HFFc6 (cell line): Measurements from ENCODE around the gene DST. TPM values are rescaled to one million over a fixed set of nuclear protein-coding genes. Genes with fewer than 3 reads are reported as not detected.
A peak's percentile ranks its signal among the peaks of the same experiment; 100 is the strongest.

Experiments used
- DNase-seq: peaks from one replicate; pipeline ENCODE4 v3.0.0-alpha.2; 2018
- H3K27ac Mint-ChIP-seq: 2 replicates; pipeline ENCODE4 v1.8.0; 2020; ENCODE audit warnings: mild to moderate bottlenecking, mixed read lengths
- H3K27me3 Mint-ChIP-seq: 2 replicates; pipeline ENCODE4 v1.8.0; 2021; ENCODE audit warnings: mild to moderate bottlenecking, moderate library complexity, mixed read lengths; ENCODE audit not compliant: insufficient read depth
- H3K36me3 Mint-ChIP-seq: 2 replicates; pipeline ENCODE4 v1.8.0; 2021; ENCODE audit warnings: low read depth, mixed read lengths
- H3K4me1 Mint-ChIP-seq: 2 replicates; pipeline ENCODE4 v1.8.0; 2020; ENCODE audit warnings: low read depth, mixed read lengths
- H3K4me3 Mint-ChIP-seq: 2 replicates; pipeline ENCODE4 v1.8.0; 2020; ENCODE audit warnings: mild to moderate bottlenecking, moderate library complexity, mixed read lengths
- H3K9me3 Mint-ChIP-seq: 2 replicates; pipeline ENCODE4 v1.8.0; 2020; ENCODE audit warnings: mild to moderate bottlenecking, mixed read lengths
- total RNA-seq, 6 experiments: library from RNA; stranded (reverse); fragmentation: NEBNext Ultra II Directional; extraction: Animal tissue kit (Norgen Biotek cat#: 25700); gene quantifications; 2 replicates in 1 of 6; 3 replicates in 5 of 6; pipeline ENCODE4 v1.2.3, GENCODE V29; 2021
- TF ChIP-seq, protein P1 (sequence below): fragments of 200-600 bp; sonication (generic); IDR thresholded peaks from 2 replicates; pipeline ENCODE4 v1.5.0; 2021; ENCODE audit warnings: antibody characterized with exemption, mild to moderate bottlenecking

Gene DST
- total RNA-seq, 6 experiments from 2014 or later: 246 to 408 (median 279) TPM

DNA sequence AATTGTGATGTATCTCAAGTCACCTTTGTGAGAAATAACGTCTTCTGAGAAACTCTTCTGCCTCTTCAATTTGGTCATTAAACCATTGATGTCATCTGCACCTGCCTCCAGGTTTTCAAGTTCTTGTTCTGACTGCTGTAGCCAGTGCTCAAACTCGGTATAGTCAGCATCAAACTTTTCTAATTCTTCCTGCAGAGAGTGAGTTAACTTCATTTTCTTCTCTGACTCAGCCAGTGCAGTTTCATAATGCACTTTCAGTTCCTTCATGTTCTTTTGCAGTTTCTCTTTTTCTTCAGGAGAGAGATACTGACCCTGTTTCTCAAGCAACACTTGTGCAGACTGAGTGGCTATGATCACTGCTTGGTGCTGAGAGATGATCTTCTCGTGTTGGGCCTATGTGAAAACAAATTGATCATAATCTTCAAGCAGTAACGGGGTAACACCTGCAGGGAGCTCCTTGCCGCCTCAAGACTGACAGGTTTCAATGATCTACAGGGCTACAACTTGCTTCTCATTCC is 48.8 kb downstream of the DST start:
- H3K36me3 Mint-ChIP-seq: peaks cover 63% of the 10 kb centered on the region
- no peaks in the 10 kb centered on the region for H3K9me3 Mint-ChIP-seq
- peak overlapping the region; percentile 57 for H3K27ac Mint-ChIP-seq
- TF ChIP-seq, protein P1, sequence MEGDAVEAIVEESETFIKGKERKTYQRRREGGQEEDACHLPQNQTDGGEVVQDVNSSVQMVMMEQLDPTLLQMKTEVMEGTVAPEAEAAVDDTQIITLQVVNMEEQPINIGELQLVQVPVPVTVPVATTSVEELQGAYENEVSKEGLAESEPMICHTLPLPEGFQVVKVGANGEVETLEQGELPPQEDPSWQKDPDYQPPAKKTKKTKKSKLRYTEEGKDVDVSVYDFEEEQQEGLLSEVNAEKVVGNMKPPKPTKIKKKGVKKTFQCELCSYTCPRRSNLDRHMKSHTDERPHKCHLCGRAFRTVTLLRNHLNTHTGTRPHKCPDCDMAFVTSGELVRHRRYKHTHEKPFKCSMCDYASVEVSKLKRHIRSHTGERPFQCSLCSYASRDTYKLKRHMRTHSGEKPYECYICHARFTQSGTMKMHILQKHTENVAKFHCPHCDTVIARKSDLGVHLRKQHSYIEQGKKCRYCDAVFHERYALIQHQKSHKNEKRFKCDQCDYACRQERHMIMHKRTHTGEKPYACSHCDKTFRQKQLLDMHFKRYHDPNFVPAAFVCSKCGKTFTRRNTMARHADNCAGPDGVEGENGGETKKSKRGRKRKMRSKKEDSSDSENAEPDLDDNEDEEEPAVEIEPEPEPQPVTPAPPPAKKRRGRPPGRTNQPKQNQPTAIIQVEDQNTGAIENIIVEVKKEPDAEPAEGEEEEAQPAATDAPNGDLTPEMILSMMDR: no peak
- peak overlapping the region; percentile 11; the same call in 1 of the 2 replicates for H3K4me3 Mint-ChIP-seq
- H3K4me1 Mint-ChIP-seq: peaks cover 36% of the 10 kb centered on the region
- H3K27me3 Mint-ChIP-seq: peaks cover 20% of the 10 kb centered on the region
- no peak for DNase-seq

DNA sequence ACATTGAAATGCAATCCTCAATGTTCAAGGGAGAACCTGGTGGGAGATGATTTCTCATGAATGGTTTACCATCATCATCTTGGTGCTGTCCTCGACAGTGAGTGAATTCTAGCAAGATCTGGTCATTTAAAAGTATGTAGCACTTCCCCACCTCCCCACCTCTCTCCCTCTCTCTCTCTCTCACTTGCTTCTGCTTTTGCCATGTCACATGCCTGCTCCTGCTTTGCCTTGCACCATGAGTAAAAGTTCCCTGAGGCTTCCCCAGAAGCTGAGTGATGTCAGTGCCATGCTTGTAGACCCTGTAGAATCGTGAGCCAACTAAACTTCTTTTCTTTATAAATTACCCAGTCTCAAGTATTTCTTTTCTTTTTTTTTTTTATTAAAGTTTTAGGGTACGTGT is 60.5 kb downstream of the DST start:
- Mint-ChIP-seq H3K9me3 (peaks cover 5% of the 10 kb centered on the region), H3K27ac (peak overlapping the region; percentile 5; the same call in 1 of the 2 replicates), H3K4me3 (no peak overlapping the region; the same call in 1 of the 2 replicates), H3K27me3 (peaks cover 19% of the 10 kb centered on the region), H3K36me3 (peaks cover 37% of the 10 kb centered on the region), H3K4me1 (peaks cover 30% of the 10 kb centered on the region)
- DNase-seq: no peak
- TF ChIP-seq, protein P1: no peak

DNA sequence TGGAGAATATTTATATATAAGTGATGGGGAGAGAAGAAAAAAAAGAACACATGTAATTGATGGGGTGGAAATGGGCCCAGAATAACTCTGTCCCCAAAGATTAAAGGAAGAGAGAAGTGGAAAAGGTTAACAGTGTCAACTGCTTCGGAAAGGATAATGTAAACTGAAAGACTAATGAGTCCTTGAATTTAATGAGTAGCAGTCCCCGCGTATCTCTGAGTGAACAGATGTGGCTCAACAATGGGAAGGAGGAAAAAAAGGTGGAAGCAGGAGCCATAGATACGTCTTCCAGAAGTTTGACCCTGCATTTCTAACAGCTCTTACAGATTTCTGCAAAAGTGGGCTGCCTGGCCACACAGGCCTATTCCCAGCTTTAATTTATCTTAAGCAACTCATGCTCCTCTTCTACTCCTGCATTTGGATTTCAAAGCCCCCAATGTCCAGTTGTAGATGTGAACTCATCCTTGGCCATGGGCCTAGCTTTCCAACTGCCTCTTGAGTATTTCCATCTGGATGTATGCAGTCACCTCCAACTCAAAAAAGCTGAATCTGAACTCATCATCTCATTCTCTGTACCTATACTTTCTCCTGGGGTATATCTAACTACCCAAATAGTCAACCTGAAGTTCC is 61.3 kb downstream of the DST start:
- Mint-ChIP-seq H3K27ac (peak overlapping the region; percentile 25; the same call in 1 of the 2 replicates), H3K4me1 (peaks cover 30% of the 10 kb centered on the region), H3K36me3 (peaks cover 33% of the 10 kb centered on the region), H3K27me3 (peaks cover 19% of the 10 kb centered on the region), H3K9me3 (peaks cover 5% of the 10 kb centered on the region), H3K4me3 (no peak overlapping the region)
- TF ChIP-seq, protein P1: no peak
- DNase-seq: no peak

DNA sequence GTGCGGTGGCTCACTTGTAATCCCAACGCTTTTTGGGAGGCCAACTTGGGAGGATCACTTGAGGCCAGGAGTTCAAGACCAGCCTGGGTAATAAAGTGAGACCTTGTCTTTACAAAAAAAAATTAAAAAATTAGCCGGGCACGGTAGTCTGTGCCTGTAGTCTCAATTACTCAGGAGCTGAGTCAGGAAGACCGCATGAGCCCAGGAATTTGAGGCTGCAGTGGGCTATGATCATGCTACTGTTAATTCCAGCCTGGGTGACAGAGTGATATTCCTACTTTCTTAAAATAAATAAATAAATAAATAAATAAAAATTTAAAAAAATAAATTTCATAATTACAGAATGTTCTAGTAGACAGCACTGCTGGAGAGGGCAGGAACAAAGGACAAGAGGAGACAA is 62.4 kb downstream of the DST start:
- Mint-ChIP-seq H3K4me1 (peaks cover 30% of the 10 kb centered on the region), H3K9me3 (peaks cover 5% of the 10 kb centered on the region), H3K27me3 (peaks cover 20% of the 10 kb centered on the region), H3K4me3 (no peak overlapping the region; the same call in 1 of the 2 replicates), H3K27ac (no peak overlapping the region), H3K36me3 (peaks cover 41% of the 10 kb centered on the region)
- TF ChIP-seq, protein P1: no peak
- no peak for DNase-seq

DNA sequence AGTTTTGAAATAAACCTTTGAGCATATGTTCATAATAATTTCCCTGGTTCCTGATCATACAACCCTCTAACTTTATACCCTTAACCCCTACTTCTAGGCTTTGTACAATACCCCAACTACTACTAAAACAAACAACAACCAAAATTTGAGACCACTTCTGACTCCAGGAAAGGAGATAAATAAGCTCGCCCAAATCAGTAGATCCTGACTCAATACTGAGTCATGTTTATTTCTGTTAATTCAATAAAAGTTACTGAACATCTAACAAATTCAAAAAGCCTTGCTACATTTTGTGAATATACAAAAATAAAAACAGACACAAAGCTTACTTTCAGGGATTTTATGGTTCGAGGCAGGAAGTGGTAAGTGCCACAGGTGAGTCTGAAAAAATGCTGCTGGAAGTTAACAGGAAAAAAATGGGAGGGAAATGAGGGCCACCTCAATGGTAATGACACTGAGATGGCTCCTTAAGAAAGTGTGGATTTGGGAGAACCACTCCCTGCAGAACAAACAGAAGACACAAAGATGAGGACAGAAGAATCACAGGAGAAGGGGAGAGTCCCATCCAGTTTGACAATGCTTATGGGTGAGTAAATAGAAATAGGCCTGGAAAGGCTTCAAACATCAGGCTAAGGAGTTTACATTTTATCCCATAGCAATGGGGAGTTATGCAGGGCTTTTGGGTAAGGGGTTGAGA is 63.4 kb downstream of the DST start:
- Mint-ChIP-seq H3K27me3 (peaks cover 24% of the 10 kb centered on the region), H3K27ac (peak overlapping the region; percentile 70), H3K4me1 (peaks cover 32% of the 10 kb centered on the region), H3K4me3 (no peak overlapping the region; the same call in 1 of the 2 replicates), H3K9me3 (peaks cover 5% of the 10 kb centered on the region), H3K36me3 (peaks cover 45% of the 10 kb centered on the region)
- TF ChIP-seq, protein P1: no peak
- DNase-seq: no peak
